Vagina (tissue), 2 donors: ENCODE data around the gene APOL4. TPM values are rescaled to one million over a fixed set of nuclear protein-coding genes. Genes with fewer than 3 reads are reported as not detected.

Experiments used
- DNase-seq, 2 donors: peaks; one replicate each; pipeline ENCODE4 v3.0.0-alpha.2; 2017; ENCODE audit errors: extremely low spot score in 2 of 2
- H3K27ac ChIP-seq: fragments of 200-600 bp; sonication (generic); one replicate; pipeline ENCODE4 v1.5.1; 2019
- H3K27me3 ChIP-seq: fragments of 200-600 bp; sonication (generic); one replicate; pipeline ENCODE4 v1.5.1; 2019
- H3K36me3 ChIP-seq, 2 donors: fragments of 200-600 bp; sonication (generic); one replicate each; pipeline ENCODE4 v1.5.1; 2017 to 2019
- H3K4me1 ChIP-seq: fragments of 200-600 bp; sonication (generic); one replicate; pipeline ENCODE4 v1.5.1; 2019
- H3K4me3 ChIP-seq, 2 donors: fragments of 200-600 bp; sonication (generic); 1 replicate in 1 of 2; 2 replicates in 1 of 2; pipeline ENCODE4 v1.5.1; 2016 to 2019
- H3K9me3 ChIP-seq: fragments of 200-600 bp; sonication (generic); one replicate; pipeline ENCODE4 v1.5.1; 2019
- POLR2A ChIP-seq, 2 donors: fragments of 450-650 bp; IDR thresholded peaks; one replicate each; pipeline ENCODE4 v1.6.1; 2017; ENCODE audit warnings: antibody characterized with exemption in 2 of 2, mild to moderate bottlenecking in 2 of 2, moderate library complexity in 2 of 2
- POLR2AphosphoS5 ChIP-seq, 2 donors: sonication (generic); formaldehyde crosslinking; IDR thresholded peaks; one replicate each; pipeline ENCODE4 v1.9.0; 2017; ENCODE audit warnings: antibody characterized with exemption in 2 of 2, mild to moderate bottlenecking in 2 of 2, low read depth in 1 of 2; ENCODE audit not compliant: insufficient read depth in 1 of 2
- intact Hi-C: fragments of 100-400 bp; cut with DNase I; formaldehyde crosslinking; loops from one replicate; pipeline ENCODE4 v1.15.1; 2023
- total RNA-seq: library from RNA; depleted of rRNA; stranded (reverse); fragments of >200 nt; gene quantifications from one replicate; pipeline ENCODE4 v1.2.3, GENCODE V29; 2016
- TF ChIP-seq, protein P1 (sequence below), 3 experiments: fragments of 450-650 bp in 2 of 3; fragments of 200-600 bp in 1 of 3; sonication (generic) in 1 of 3; IDR thresholded peaks; one replicate each; pipeline ENCODE4 v1.5.1; 2017 to 2019; ENCODE audit warnings: antibody characterized with exemption in 3 of 3, mild to moderate bottlenecking in 2 of 3, moderate library complexity in 2 of 3

APOL4 gene
- total RNA-seq, 1 donor from 2014 or later = 4.2 TPM

DNA sequence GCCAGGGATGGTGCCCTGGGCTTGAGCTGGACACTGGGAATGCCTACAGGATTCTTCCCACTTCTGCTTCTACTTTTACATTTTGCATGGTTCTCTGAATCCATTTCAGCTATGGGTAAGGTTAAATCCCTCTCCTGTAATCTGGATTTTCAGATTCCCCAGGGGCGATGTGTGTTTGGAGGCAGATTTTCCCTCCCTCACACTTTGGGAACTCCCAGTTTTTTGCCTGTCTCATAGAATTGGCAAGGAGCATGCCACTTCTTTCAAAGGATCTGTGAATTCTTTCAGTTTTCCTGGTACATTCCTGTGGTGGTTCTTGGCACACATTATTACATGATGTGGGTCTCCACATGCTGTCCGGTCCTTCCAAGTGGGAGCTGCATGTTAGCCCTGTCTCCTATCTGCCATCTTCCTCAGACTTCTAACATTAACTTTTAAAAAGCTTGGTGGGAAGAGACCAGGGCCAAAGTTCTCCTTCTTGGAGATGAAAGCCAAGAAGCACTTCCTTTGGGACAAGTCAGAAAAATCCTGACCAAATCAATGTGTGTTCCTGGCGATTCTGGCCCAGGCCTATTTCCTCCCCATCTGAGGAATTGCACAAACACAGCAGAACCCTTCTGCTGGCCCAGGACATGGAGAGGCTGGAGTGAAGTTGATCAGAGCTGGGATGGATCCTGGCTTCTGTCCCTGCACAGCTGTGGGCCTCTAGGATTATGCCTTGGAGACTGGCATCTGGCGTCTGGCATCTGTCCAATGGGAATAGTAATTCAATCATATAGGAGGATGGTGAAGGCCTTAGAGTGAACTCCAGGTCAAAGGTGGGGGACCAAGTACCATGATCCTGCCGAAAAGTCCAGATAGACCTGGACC, 43.1 kb upstream of the APOL4 start:
- no peaks in the 10 kb centered on the region for H3K36me3 ChIP-seq
- H3K27ac ChIP-seq = peak overlapping the region; percentile 64

DNA sequence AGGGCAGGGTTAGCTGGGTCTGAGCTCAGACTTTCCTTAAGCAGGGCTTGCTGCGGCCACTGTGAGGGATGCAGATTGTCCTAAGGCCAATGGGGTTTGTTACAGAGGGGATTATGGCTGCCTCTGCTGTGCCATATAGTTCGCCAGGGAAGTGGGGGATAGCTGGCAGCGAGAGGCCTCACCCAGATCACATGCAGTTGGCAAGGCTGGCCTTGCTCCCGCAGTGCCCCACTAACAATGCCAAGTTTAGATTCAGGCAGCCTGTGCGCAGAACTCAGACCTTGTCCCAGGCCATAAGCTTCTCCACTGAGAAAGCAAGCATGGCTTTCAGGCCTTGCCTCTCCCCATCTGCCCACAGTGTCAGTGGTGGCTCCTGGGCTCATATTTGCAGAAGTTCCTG, 42.4 kb upstream of the APOL4 start:
- H3K27ac ChIP-seq = peak overlapping the region; percentile 64
- TF ChIP-seq POLR2AphosphoS5 (IDR thresholded peaks at IDR 0.05; ENCODE audit: insufficient read depth in 1 of 2, low read depth in 1 of 2) (no peak), POLR2A (IDR thresholded peaks at IDR 0.05) (no peak)
- TF ChIP-seq, protein P1, sequence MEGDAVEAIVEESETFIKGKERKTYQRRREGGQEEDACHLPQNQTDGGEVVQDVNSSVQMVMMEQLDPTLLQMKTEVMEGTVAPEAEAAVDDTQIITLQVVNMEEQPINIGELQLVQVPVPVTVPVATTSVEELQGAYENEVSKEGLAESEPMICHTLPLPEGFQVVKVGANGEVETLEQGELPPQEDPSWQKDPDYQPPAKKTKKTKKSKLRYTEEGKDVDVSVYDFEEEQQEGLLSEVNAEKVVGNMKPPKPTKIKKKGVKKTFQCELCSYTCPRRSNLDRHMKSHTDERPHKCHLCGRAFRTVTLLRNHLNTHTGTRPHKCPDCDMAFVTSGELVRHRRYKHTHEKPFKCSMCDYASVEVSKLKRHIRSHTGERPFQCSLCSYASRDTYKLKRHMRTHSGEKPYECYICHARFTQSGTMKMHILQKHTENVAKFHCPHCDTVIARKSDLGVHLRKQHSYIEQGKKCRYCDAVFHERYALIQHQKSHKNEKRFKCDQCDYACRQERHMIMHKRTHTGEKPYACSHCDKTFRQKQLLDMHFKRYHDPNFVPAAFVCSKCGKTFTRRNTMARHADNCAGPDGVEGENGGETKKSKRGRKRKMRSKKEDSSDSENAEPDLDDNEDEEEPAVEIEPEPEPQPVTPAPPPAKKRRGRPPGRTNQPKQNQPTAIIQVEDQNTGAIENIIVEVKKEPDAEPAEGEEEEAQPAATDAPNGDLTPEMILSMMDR (IDR thresholded peaks at IDR 0.05) = no peak
- intact Hi-C loops = no loop called here
- H3K27me3 ChIP-seq = no peaks in the 10 kb centered on the region
- H3K4me1 ChIP-seq = peaks cover 15% of the 10 kb centered on the region
- no peaks in the 10 kb centered on the region for H3K36me3 ChIP-seq
- H3K4me3 ChIP-seq = no peak overlapping the region
- DNase-seq = peak in 1 of 2 donors; percentile 37
- H3K9me3 ChIP-seq = no peaks in the 10 kb centered on the region

More for the DNA sequence above, 43.1 kb upstream of the APOL4 start:
- Histone ChIP-seq H3K4me1 (peaks cover 12% of the 10 kb centered on the region), H3K27me3 (no peaks in the 10 kb centered on the region), H3K4me3 (no peak overlapping the region), H3K9me3 (no peaks in the 10 kb centered on the region)
- peak; percentile 67 to 91 for DNase-seq
- TF ChIP-seq, protein P1 (IDR thresholded peaks at IDR 0.05) = no peak
- no peak for TF ChIP-seq POLR2A (IDR thresholded peaks at IDR 0.05)
- no peak for TF ChIP-seq POLR2AphosphoS5 (IDR thresholded peaks at IDR 0.05; ENCODE audit: insufficient read depth in 1 of 2, low read depth in 1 of 2)
- intact Hi-C loops = no loop called here

DNA sequence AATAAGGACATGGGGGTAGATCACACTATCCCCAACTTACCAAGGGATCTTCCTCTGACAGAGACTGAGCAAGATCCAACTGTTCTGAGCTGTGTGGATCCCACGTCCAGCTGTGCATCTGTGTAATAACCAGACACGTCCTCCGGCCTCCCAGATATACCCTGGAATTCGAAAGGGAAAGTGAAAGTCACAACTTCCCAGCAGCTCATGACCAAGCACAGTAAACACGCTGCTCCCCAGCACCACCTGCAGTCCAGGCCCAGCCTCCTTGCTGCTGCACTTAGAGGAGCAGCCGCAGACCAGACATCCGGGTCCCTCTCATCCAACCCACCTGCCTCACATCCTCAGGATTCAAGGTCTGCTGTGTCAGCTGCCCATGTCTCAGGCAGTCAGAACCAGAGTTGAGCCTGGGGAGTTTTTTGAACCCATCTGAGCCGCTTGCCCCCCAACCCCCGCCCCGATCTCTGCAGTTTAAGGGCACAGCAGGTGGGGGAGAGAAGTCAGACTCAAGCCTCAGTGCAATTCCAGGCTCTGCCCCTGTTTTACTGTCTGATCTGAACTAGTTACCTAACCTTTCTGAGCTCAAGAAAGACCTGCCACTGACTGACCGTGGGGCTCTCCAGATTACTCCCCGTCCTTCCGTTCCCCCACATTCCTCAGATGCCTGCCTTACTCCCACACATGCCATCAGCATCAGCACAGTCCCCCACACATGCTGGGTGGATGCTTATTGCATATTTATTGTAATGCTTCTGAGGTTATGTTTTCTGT, 38.0 kb upstream of the APOL4 start, which contains the start of gene APOL2:
Gene APOL2, minus strand, starts transcription at position 127 of the 771 bp plus-strand sequence. CDS start 6,365 bp downstream, outside the sequence.
- Histone ChIP-seq H3K4me3 (peak within 1 kb of the TSS; percentile 56 to 73), H3K27me3 (no peaks in the 10 kb centered on the region), H3K27ac (peak within 1 kb of the TSS; percentile 93), H3K4me1 (peaks cover 56% of the 10 kb centered on the region), H3K9me3 (no peaks in the 10 kb centered on the region), H3K36me3 (peaks cover 0 to 3% of the 10 kb centered on the region in 2 donors)
- DNase-seq = peak; percentile 96 to 97
- intact Hi-C loops = no loop called here
- TF ChIP-seq, protein P1 (IDR thresholded peaks at IDR 0.05) = peak in 2 of 3 experiments; percentile 64 to 66
- TF ChIP-seq POLR2A (IDR thresholded peaks at IDR 0.05) (peak in 1 of 2 donors; percentile 87), POLR2AphosphoS5 (IDR thresholded peaks at IDR 0.05; ENCODE audit: insufficient read depth in 1 of 2, low read depth in 1 of 2) (peak; percentile 81 to 94)

DNA sequence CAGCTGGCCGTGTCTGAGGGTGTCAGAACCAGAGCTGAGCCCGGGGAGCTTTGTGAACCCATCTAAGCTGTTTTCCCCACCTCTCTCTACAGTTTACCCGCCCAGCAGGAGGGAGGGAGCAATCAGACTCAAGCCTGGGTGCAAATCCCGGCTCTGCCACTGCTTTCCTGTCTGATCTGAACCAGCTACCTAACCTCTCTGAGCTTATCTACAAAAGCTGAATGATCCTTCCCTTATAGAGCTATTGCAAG, 37.5 kb upstream of the APOL4 start:
- H3K4me3 ChIP-seq = peak overlapping the region; percentile 56 to 73
- intact Hi-C loops = no loop called here
- no peaks in the 10 kb centered on the region for H3K9me3 ChIP-seq
- peaks cover 54% of the 10 kb centered on the region for H3K4me1 ChIP-seq
- no peak for TF ChIP-seq POLR2AphosphoS5 (IDR thresholded peaks at IDR 0.05; ENCODE audit: insufficient read depth in 1 of 2, low read depth in 1 of 2)
- TF ChIP-seq POLR2A (IDR thresholded peaks at IDR 0.05) = no peak
- TF ChIP-seq, protein P1 (IDR thresholded peaks at IDR 0.05) = no peak
- peak overlapping the region; percentile 93 for H3K27ac ChIP-seq
- no peaks in the 10 kb centered on the region for H3K27me3 ChIP-seq
- DNase-seq = peak in 1 of 2 donors; percentile 86
- peaks cover 0 to 3% of the 10 kb centered on the region in 2 donors for H3K36me3 ChIP-seq
